GM15510 (cell line): ENCODE results near the gene TMEM129.

Source experiments
- POLR2A ChIP-seq: IDR thresholded peaks from 3 replicates; pipeline ENCODE4 v1.6.1; 2011; ENCODE audit warnings: borderline replicate concordance; ENCODE audit not compliant: insufficient read length; ENCODE audit errors: extremely low read depth

TMEM129 gene

DNA sequence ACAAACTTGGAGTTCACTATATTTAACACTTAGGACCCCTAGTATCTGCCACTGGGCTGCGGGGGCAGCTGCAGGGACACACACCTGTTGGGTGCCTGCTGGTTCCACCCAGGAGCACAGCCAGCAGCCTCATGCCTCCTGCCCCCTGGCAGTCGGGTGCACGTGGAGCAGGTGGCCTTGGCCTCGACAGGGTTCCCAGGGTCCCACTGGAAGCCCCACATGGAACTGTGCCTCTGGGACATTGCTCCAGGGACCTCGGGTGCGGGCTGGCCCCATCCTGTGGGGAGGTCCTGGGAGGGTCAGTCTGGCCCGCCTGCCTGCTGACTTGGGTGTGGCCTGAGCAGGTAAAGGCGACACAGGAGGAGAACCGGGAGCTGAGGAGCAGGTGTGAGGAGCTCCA is 18.2 kb upstream of the TMEM129 start:
- TF ChIP-seq POLR2A, result no peak

DNA sequence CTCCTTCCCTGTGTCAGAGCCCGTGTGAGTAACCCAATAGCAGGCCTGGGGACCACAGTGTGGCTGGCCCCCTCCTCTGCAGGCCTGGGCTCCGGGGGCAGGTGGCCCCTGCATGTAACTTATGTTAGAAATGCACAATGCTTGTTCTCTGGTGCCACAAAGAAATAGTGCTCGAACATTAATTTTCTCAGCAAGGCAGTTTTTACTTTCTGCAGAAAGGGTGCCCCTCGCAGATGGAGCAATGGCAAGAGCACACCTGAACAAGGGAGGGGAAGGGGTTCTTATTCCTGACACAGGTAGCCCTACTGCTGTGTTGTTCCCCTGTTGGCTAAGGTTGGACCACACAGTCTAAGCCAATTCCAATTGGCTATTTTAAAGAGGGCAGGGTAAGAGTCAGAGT is 17.3 kb upstream of the TMEM129 start:
- no peak for TF ChIP-seq POLR2A

DNA sequence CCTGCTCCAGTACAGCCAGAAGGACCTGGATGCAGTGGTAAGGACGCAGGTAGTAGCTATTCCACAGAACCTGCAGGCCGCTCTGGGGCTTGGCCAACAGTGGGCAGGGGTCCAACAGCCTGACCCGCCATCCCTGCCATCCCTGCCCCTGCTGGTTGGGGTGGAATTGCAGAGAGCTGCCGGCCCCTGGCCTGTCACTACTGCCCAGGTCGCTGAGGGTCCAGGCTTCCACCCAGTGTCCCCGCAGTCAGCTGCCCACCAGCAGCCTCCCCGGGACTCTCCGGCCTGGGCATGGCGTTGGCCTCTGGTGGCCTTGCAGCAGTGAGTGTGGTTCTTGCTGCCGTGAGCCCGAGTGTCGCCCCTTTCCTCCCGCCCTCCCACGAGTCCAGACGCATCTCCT is 16.5 kb upstream of the TMEM129 start:
- TF ChIP-seq POLR2A, result no peak

DNA sequence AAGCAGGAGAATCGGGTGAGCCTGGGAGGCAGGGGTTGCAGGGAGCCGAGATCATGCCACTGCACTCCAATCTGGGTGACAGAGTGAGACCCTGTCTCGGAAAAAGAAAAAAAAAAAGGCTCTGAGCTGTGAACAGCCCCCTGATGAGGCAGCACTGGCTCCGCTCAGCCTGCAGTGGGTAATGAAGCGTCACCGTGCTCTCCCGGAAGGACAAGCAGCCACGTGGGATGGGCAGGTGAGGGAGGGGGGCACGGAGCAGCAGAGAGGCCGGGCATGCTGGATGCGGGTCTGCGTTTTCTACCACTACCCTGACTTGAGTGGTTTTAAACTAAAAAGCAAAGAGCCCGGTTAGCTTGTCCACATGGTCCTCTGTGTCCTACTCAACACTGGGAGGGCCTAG is 15.7 kb upstream of the TMEM129 start:
- TF ChIP-seq POLR2A, result no peak

DNA sequence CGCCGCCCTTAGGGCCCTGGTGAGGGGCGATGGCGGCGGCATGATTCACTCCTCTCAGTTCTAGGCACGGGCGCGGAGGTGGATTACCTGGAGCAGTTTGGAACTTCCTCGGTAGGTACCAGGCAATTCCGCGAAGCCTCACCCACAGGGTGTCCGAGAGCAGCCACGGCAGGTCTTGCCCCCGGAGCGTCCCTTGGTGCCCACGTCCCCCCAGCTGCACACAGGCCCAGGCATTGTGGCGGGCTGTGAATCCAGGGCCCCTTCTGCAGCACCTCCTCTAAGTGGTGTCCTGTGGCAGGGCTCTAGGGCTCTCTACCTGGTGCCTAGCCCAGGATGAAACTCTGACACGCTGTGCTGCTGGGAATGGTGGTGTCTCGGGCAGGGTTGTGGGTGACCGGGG is 14.1 kb upstream of the TMEM129 start:
- no peak for TF ChIP-seq POLR2A

DNA sequence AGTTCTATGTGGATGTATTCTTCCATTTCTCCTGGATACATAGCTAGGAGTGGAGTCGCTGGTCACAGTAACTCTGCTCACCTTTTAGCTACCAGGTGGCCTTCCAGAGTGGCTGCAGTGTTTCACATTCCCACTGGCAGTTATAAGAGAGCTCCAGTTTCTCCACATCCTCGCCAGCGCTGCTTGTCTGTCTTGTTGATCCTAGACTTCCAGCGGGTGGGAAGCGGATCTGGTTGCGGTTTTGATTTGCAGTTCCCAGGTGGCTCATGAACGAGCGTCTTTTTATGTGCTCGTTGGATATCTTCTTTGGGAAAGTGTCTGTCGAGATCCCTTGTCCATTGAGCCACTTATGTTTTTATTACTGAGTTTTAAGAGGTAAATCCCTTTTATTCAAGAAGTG is 11.8 kb upstream of the TMEM129 start:
- TF ChIP-seq POLR2A, result no peak

DNA sequence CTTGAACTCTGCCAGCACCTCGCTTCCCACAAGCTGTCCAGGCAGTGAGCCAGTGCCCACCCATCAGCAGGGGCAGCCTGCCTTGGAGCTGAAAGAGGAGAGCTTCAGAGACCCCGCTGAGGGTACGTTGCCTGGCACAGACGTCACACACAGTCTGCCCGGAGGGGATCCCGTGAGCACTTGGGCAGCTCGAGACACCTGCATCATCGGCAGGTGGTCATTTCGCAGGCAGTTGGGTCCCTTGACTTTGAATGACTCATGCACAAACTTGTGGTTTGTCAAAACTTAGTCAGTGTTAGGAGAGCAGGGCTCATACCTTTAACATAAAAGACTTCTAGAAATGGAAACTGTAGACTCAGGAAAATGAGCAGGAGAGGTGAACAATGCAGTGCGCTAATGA is 10.1 kb upstream of the TMEM129 start:
- no peak for TF ChIP-seq POLR2A

DNA sequence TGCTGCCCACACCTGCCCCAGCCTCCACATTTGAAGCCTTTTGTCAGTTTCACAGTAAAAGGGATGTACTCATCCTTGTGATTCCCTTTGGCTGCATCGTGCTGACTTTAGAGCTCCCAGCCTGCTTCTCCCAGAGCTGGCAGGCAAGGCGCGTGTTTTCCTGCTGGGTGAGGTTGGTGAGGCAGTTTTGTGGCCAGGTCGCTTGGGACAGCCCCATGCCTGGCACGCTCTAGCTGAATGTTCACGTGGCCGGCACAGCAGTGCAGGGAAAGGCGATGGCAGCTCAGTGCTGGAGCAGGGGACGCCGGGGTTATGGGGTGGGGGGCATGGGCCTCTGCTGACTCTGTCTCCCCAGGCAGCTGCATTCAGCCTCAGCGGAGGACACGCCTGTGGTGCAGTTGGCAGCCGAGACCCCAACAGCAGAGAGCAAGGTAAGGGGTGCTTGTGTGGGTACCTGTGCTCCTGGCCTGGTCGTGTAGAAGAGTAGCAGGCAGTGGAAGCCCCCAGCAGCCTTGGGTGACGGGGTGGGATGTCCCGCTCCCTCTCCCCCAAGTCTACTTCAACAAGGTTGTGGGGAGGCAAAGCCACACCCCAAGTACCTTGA is 9.5 kb upstream of the TMEM129 start:
- TF ChIP-seq POLR2A, result no peak

DNA sequence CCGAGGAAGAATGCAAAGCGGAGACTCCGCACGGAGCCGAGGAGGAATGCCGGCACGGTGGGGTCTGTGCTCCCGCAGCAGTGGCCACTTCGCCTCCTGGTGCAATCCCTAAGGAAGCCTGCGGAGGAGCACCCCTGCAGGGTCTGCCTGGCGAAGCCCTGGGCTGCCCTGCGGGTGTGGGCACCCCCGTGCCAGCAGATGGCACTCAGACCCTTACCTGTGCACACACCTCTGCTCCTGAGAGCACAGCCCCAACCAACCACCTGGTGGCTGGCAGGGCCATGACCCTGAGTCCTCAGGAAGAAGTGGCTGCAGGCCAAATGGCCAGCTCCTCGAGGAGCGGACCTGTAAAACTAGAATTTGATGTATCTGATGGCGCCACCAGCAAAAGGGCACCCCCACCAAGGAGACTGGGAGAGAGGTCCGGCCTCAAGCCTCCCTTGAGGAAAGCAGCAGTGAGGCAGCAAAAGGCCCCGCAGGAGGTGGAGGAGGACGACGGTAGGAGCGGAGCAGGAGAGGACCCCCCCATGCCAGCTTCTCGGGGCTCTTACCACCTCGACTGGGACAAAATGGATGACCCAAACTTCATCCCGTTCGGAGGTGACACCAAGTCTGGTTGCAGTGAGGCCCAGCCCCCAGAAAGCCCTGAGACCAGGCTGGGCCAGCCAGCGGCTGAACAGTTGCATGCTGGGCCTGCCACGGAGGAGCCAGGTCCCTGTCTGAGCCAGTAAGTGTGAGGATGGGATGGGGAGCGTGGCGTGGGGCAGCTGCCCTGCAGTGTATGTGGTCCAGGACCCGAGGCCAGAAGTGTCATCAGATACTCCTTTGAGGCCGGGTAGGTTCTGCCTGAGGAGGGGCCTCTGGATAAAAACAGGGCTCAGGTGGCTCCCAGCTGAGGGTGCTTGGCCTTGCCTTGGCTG is 7.2 kb upstream of the TMEM129 start:
- TF ChIP-seq POLR2A, result no peak

DNA sequence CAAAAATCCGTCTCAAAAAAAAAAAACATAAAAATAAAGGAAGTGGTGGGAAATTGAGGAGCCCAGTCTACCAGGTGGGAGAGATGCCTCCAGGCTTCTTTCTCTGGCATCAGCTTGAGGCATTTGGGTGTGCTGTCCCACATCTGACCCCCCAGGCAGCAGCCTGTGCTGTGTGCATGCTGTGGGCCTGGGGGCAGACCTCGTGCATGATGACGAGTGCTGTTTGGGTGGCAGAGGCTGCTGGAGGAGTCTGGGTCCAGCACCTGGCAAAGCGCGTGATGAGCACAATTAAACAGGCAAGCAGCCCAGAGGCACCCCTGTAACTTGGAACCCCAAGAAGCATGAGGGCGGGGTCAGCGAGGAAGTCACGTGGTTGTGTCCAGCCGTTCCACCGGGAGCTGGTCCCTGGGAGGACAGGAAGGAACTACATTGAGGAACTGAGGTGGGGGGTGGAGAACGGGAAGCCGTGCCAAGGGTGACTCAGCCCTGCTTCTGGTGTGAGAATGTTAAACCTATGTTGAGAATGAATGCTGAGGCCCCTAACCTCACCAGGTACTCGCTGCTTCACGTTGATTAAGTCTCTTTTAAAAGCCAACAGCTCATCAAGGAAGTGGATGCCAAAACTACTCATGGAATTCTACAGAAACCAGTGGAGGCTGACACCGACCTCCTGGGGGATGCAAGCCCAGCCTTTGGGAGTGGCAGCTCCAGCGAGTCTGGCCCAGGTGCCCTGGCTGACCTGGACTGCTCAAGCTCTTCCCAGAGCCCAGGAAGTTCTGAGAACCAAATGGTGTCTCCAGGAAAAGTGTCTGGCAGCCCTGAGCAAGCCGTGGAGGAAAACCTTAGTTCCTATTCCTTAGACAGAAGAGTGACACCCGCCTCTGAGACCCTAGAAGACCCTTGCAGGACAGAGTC is 6.3 kb upstream of the TMEM129 start:
- no peak for TF ChIP-seq POLR2A

DNA sequence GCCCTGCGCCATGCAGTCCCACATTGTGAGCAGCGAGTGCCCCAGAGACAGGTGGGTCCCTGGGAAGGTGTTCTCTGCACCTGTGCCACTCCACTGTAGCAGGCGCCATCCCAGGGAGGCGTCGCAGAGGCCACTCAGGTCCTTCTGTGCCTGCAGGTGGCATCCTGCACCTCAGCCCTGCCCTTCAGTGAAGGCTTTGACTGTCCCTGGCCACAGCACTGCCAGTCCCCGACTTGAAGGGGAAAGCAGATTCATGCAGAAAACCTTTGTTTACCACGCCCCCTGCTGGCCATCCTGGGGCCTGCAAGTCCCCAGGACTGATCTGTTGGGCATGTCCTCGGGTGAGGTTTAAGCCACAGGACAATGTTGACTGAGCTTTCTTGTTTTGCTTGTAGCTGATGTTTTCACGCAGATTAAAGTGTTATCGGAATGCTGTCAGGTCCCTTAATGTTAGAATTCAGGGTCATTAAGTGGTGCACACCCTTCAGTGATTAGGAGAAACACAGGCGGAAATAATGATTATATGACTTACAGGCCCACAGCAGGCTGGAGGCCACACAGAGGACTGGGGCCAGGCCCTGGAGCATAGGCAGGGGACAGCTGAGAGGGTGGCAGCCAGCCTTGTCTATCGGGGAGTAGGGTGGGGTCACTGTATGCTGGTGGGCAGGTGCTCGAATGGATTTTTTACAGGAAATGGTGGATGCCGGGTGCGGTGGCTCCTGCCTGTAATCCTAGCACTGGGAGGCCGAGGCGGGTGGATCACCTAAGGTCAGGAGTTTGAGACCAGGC is 5.2 kb upstream of the TMEM129 start:
- peak; percentile 11 for TF ChIP-seq POLR2A

DNA sequence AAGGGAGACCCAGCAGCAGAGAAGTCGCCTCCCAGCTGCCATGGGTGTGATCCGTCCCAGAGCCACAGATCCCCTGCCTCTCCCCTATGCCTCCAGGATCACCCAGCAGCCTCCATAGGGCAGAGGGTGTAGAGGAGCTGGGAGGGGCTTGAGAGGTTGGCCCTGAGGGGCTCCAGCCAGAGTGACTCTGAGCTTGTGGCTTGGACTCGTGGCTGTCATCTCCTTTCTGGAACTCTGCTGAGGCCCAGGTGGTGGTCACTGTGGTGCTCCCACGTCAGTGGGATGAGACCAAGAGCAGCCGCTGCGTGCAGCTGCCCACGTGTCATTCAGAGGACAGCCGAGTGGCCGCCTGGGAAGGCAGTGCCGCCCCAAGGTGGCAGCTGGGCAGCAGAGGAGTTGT is 4.4 kb upstream of the TMEM129 start:
- no peak for TF ChIP-seq POLR2A

DNA sequence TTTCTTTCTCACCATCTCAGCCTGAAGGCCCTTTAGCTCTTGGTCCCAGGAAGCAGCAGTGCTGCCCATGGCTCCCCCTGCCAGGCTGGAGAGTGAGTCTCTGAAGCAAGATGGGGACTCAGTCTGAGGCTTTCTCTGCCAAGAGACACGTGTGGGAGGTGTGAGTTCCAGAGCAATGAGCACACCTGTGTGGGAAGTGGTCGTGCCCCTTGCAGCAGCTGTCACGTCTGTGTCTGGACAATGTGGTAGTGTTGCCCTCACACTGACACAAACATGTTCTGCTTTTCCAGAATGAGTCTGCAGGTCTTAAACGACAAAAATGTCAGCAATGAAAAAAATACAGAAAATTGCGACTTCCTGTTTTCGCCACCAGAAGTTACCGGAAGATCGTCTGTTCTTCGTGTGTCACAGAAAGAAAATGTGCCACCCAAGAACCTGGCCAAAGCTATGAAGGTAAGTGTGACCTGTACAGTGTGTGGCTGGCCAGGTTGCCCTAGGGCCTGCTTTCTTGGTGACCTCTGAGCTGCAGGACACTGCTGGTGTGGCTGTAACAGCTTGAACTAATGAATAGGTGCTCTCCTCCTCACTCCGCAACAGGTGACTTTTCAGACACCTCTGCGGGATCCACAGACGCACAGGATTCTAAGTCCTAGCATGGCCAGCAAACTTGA is 2.1 kb upstream of the TMEM129 start:
- no peak for TF ChIP-seq POLR2A
